ENCODE measurements around the gene GTF2A2. TPM values are rescaled to one million over a fixed set of nuclear protein-coding genes. Genes with fewer than 3 reads are reported as not detected.
A peak's percentile ranks its signal among the peaks of the same experiment; 100 is the strongest.

GTF2A2 gene
- total RNA-seq, 2 experiments from 2014 or later: 123 to 127 TPM

DNA sequence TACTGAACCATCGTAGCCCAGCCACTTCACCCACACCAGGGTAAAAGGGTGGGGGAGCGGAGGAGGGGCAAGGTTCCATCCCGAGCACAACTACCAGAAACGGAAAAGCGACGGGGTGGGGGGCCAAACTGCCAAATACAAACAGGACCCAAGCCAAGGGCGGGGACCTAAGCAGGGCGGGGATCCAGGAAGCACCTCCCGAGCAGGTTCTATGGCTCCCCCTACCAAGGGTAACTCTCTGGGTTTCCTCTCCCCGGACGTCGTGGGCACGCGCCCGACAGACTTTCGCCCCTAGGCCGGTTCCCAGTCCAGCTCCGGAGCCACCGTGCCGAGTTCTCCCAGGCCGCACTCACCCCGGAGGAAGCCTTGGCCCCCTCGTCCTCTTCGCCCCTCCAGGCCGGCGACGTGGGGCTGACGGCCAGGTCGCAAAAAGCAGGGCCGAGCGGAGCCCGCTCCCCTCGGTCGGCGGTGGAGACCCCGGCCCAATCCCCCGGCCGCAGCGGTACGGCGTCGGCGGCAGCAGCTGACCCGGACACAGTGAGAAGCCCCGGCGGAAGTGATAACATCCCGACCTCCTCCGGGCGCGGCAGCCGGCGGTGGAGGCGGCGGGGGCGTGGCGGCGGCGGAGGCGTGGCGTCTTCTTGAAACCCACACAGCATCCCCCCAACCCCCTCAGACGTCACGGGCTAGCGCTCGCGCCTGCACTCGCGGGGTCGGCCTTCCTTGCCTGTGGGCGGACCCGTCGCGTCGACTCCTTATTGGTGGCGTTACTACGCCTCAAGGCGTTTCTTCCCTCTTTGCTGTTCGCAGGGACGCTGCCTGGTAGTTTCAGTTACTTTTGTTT is 31.7 kb upstream of the GTF2A2 start, which contains the start of gene BNIP2:
TSS of gene BNIP2 (minus strand) at position 539 of the 844 bp plus-strand sequence. CDS start 6,863 bp downstream, outside the sequence.
- Mint-ChIP-seq H3K4me1 (ENCODE audit: low read depth) (peaks cover 41% of the 10 kb centered on the region), H3K9me3 (ENCODE audit: insufficient read depth) (no peaks in the 10 kb centered on the region)
- CTCF ChIA-PET: interaction anchor here (0.8 to 2.9 kb wide), 6 partner anchors 32 to 638 kb away, joined by 3 to 14 read pairs (median 4); partner anchors contain the start of gene GTF2A2

DNA sequence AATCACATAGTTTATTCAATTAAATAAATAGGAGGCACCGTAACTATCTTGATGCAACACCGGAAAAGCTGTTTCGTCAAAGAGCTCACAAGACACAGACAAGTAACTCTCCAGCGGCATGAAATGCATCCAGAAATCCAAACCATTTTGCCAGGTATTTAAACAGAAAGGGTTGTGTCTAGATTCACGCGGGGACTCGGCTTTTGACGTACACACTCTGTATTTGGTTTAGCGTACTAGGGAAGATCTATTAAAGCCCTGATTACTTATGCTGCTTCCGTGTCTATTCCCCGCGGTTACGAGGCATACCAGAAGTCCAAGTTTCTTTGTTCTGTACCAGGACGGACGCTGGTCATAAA is 31.1 kb upstream of the GTF2A2 start:
- POLR2A ChIA-PET: interaction anchor here (1.0 to 4.0 kb wide), 9 partner anchors 9 to 903 kb away, joined by 3 to 33 read pairs (median 5); partner anchors contain the start of genes ANXA2 and GTF2A2
- DNase-seq (peak; percentile 51), ATAC-seq (peak; percentile 5)
- H3K9me3 Mint-ChIP-seq (ENCODE audit: insufficient read depth): no peaks in the 10 kb centered on the region
- no peaks in the 10 kb centered on the region for H3K27me3 Mint-ChIP-seq (ENCODE audit: low read depth)
- H3K27ac Mint-ChIP-seq: peak overlapping the region; percentile 96
- CTCF ChIA-PET: interaction anchor here (0.6 to 2.7 kb wide), 3 partner anchors 24 to 230 kb away, joined by 3 to 9 read pairs (median 4); partner anchors contain the start of gene GTF2A2
- peaks cover 43% of the 10 kb centered on the region for H3K4me1 Mint-ChIP-seq (ENCODE audit: low read depth)
- H3K4me3 Mint-ChIP-seq: peak overlapping the region; percentile 88
- H3K36me3 Mint-ChIP-seq (ENCODE audit: low read depth): peaks cover 26% of the 10 kb centered on the region

More for the DNA sequence above, 31.7 kb upstream of the GTF2A2 start, which contains the start of gene BNIP2:
- peak within 1 kb of the TSS; percentile 88 for H3K4me3 Mint-ChIP-seq
- peak; percentile 100 for DNase-seq
- peak; percentile 94 for ATAC-seq
- no peaks in the 10 kb centered on the region for H3K27me3 Mint-ChIP-seq (ENCODE audit: low read depth)
- H3K36me3 Mint-ChIP-seq (ENCODE audit: low read depth): peaks cover 23% of the 10 kb centered on the region
- POLR2A ChIA-PET: interaction anchor here (1.0 to 4.0 kb wide), 10 partner anchors 9 to 902 kb away, joined by 3 to 33 read pairs (median 5); partner anchors contain the start of genes ANXA2 and GTF2A2
- peak within 1 kb of the TSS; percentile 96 for H3K27ac Mint-ChIP-seq

DNA sequence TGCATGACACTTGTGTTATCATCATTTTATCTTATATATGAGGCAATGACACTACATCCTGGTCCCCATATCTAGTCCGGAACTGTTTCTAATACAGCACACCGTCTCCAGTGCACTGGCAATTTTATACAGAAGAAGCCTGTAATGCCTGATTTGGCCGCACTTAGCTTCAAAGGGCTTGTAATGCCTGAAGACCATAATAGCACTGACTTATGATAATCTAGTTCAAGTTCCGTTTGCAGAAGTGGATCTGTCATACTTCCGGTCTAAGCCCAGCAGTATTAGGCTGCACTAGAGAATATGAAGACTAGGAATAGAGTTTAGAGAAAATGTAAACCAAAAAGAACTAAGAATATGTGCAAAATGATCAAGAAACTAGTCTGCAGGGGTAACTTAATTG is 30.5 kb upstream of the GTF2A2 start:
- ATAC-seq (peak; percentile 4), DNase-seq (peak; percentile 54)
- H3K4me1 Mint-ChIP-seq (ENCODE audit: low read depth): peaks cover 47% of the 10 kb centered on the region
- H3K36me3 Mint-ChIP-seq (ENCODE audit: low read depth): peaks cover 30% of the 10 kb centered on the region
- peak overlapping the region; percentile 88 for H3K4me3 Mint-ChIP-seq
- POLR2A ChIA-PET: interaction anchor here (1.1 to 4.0 kb wide), 8 partner anchors 8 to 903 kb away, joined by 3 to 33 read pairs (median 4); partner anchors contain the start of genes ANXA2 and GTF2A2
- peak overlapping the region; percentile 96 for H3K27ac Mint-ChIP-seq
- H3K27me3 Mint-ChIP-seq (ENCODE audit: low read depth): no peaks in the 10 kb centered on the region
- CTCF ChIA-PET: interaction anchor here (0.6 to 2.7 kb wide), 3 partner anchors 24 to 230 kb away, joined by 3 to 9 read pairs (median 4); partner anchors contain the start of gene GTF2A2
- no peaks in the 10 kb centered on the region for H3K9me3 Mint-ChIP-seq (ENCODE audit: insufficient read depth)

DNA sequence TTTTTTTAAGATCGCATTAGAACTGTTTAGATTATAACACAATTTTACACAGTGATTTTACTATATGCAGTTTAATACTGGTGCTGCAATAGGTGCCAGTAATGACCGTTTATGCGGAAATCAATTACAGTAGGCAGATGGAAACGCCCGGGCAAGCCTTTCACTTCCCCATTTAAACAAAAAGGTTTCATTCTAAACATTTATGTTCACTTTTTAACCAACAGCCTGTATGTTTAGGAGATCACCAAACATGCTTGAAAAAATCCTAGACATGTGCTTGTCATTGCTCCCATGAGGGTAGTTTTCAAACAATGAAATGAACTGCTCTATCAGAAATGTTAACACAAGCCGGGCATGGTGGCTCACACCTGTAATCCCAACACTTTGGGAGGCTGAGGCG is 29.1 kb upstream of the GTF2A2 start:
- DNase-seq (no peak), ATAC-seq (no peak)
- Mint-ChIP-seq H3K27me3 (ENCODE audit: low read depth) (no peaks in the 10 kb centered on the region), H3K4me1 (ENCODE audit: low read depth) (peaks cover 47% of the 10 kb centered on the region), H3K27ac (peak overlapping the region; percentile 47), H3K36me3 (ENCODE audit: low read depth) (peaks cover 37% of the 10 kb centered on the region), H3K9me3 (ENCODE audit: insufficient read depth) (no peaks in the 10 kb centered on the region), H3K4me3 (peak overlapping the region; percentile 29)
- ChIA-PET POLR2A (interaction anchor here (1.0 kb wide), 1 partner anchor 793 kb away, joined by 3 read pairs; no protein-coding TSS in a partner anchor), CTCF (interaction anchor here (0.9 kb wide), 1 partner anchor 29 kb away, joined by 4 read pairs; the partner anchor contains the start of gene GTF2A2)

DNA sequence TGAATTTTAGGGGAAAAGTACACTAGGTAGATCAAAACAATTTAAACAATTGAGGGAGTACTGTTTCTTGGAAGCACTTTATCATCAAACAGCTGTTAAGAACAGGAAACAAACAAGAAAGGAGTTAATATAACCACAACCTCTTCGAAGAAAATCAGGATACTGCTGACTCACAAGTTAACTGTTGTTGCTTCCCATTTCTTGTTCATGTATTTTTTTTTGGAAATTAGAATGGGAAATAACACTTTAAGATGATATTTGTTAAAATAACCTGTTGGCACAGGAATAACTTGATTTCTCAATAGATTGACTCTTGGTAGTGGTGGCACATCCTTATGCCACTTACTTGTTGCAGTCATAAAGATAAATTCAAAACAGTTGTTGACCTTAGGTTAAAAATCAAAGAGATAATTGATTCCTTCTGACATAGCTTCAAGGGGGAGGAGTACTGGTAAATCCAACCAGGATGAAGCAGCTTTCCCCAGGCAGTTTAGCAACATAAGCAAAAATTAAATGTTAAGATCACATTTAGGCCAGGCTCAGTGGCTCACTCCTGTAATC is 28.5 kb upstream of the GTF2A2 start:
- CTCF ChIA-PET: interaction anchor here (0.9 to 1.0 kb wide), 2 partner anchors 13 to 28 kb away, joined by 4 read pairs; partner anchors contain the start of gene GTF2A2
- POLR2A ChIA-PET: interaction anchor here (1.0 to 1.2 kb wide), 2 partner anchors 28 to 794 kb away, joined by 3 to 4 read pairs; partner anchors contain the start of gene GTF2A2
- H3K27ac Mint-ChIP-seq: peak overlapping the region; percentile 47
- no peak for ATAC-seq
- H3K9me3 Mint-ChIP-seq (ENCODE audit: insufficient read depth): no peaks in the 10 kb centered on the region
- H3K36me3 Mint-ChIP-seq (ENCODE audit: low read depth): peaks cover 40% of the 10 kb centered on the region
- DNase-seq: no peak
- H3K27me3 Mint-ChIP-seq (ENCODE audit: low read depth): no peaks in the 10 kb centered on the region
- peaks cover 42% of the 10 kb centered on the region for H3K4me1 Mint-ChIP-seq (ENCODE audit: low read depth)
- peak overlapping the region; percentile 29 for H3K4me3 Mint-ChIP-seq

DNA sequence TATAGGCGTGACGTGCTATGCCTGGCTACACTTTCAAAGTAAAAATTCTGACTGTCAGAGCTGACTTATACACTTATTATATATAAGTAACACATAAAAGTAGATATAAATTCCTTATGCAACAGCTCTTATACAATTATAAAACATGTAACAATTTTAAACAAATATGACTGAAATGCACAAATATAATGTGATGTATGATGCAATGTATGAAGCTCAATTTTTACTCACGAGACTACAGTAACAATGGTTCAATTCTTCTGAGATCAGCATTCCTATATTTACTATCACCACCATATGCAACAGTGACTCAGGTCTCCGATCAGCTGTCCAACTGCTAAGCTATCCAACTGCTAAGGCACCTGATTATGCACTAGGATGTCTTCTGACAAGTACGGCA is 23.6 kb upstream of the GTF2A2 start:
- H3K27me3 Mint-ChIP-seq (ENCODE audit: low read depth): no peaks in the 10 kb centered on the region
- H3K9me3 Mint-ChIP-seq (ENCODE audit: insufficient read depth): no peaks in the 10 kb centered on the region
- CTCF ChIA-PET: interaction anchor here (1.2 to 1.5 kb wide), 2 partner anchors 12 to 148 kb away, joined by 3 to 4 read pairs; no protein-coding TSS in a partner anchor
- no peak overlapping the region for H3K4me3 Mint-ChIP-seq
- H3K27ac Mint-ChIP-seq: no peak overlapping the region
- peaks cover 57% of the 10 kb centered on the region for H3K36me3 Mint-ChIP-seq (ENCODE audit: low read depth)
- POLR2A ChIA-PET: interaction anchor here (1.1 kb wide), 1 partner anchor 15 kb away, joined by 3 read pairs; no protein-coding TSS in a partner anchor
- ATAC-seq (no peak), DNase-seq (no peak)
- peaks cover 21% of the 10 kb centered on the region for H3K4me1 Mint-ChIP-seq (ENCODE audit: low read depth)

DNA sequence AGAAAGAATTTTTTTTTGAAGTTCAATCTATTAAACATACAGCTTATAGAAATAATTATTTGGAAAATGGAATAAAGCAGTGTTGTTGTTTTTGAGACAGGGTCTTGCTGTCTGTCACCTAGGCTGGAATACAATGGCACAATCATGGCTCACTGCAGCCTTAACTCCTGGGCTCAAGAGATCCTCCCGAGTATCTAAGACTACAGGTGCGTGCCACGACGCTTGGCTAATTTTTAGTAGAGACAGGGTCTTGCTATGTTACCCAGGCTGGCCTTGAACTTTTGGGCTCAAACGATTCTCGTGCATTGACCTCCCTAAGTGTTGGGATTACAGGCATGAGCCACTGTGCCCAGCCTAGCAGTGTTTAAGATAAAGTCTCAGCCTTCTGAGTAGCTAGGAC is 23.0 kb upstream of the GTF2A2 start:
- ChIA-PET CTCF (interaction anchor here (1.2 to 1.5 kb wide), 2 partner anchors 13 to 148 kb away, joined by 3 to 4 read pairs; no protein-coding TSS in a partner anchor), POLR2A (interaction anchor here (1.1 kb wide), 1 partner anchor 14 kb away, joined by 3 read pairs; no protein-coding TSS in a partner anchor)
- DNase-seq (no peak), ATAC-seq (no peak)
- Mint-ChIP-seq H3K4me1 (ENCODE audit: low read depth) (peaks cover 16% of the 10 kb centered on the region), H3K36me3 (ENCODE audit: low read depth) (peaks cover 56% of the 10 kb centered on the region), H3K4me3 (no peak overlapping the region), H3K9me3 (ENCODE audit: insufficient read depth) (no peaks in the 10 kb centered on the region), H3K27ac (no peak overlapping the region), H3K27me3 (ENCODE audit: low read depth) (no peaks in the 10 kb centered on the region)

DNA sequence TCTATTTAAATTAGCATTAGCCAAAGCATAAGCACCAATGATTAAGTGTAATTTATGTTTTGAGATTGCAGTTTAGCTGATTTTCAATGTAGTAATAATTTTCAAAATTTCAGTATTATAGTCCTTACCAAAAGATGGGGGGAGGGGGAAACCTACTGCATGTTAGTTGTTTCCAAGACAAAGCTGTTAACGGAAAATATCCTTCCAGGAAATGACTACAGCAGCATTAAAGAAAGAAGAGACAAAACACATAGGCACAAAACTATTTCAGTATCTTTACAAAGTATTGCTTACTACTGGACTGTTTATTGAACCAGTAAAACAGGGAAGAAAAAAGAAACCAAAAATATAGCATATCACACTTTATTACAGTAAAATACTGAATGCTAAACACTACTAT is 21.3 kb upstream of the GTF2A2 start:
- no peak for ATAC-seq
- H3K4me3 Mint-ChIP-seq: no peak overlapping the region

DNA sequence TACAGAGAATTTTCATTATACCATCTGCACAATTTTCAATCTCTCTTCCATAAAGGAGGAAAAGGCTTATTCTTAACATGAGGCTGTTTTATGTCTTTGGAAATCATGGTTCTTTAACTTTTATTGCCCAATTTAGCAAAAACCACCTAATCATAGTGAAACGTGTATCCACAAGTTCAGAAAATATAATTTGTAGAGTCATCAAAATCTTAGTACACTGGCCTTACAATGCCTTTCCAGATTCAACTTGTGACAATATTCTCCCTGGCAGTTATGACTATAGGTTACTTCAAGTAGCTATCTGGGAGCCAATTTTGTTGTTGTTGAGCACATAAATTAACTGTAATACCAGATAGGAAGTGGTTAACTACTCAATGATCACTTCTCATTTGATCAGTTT is 20.9 kb upstream of the GTF2A2 start:
- DNase-seq (no peak), ATAC-seq (no peak)
- ChIA-PET POLR2A (no interaction called here), CTCF (no interaction called here)
- Mint-ChIP-seq H3K27me3 (ENCODE audit: low read depth) (no peaks in the 10 kb centered on the region), H3K4me1 (ENCODE audit: low read depth) (peaks cover 4% of the 10 kb centered on the region), H3K4me3 (no peak overlapping the region), H3K9me3 (ENCODE audit: insufficient read depth) (no peaks in the 10 kb centered on the region), H3K36me3 (ENCODE audit: low read depth) (peaks cover 59% of the 10 kb centered on the region), H3K27ac (no peak overlapping the region)

More for the DNA sequence above, 21.3 kb upstream of the GTF2A2 start:
- ChIA-PET CTCF (no interaction called here), POLR2A (no interaction called here)
- H3K27ac Mint-ChIP-seq: no peak overlapping the region
- DNase-seq: no peak
- H3K27me3 Mint-ChIP-seq (ENCODE audit: low read depth): no peaks in the 10 kb centered on the region
- H3K9me3 Mint-ChIP-seq (ENCODE audit: insufficient read depth): no peaks in the 10 kb centered on the region
- peaks cover 5% of the 10 kb centered on the region for H3K4me1 Mint-ChIP-seq (ENCODE audit: low read depth)
- H3K36me3 Mint-ChIP-seq (ENCODE audit: low read depth): peaks cover 56% of the 10 kb centered on the region

DNA sequence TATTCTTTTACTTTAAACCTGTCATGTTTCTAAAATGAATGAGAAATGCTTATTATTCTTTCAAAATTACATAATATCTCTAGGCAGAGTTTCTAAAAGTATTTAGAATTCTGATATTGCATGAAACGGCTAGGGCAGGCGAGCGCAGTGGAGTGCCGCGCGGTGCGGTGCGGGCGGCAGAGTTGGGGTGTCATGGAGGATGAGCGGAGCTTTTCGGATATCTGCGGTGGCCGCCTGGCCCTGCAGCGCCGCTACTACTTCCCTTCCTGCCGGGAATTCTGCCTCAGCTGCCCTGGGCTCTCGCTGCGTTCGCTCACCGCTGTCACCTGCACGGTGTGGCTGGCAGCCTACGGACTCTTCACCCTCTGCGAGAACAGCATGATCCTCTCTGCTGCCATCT is 19.2 kb upstream of the GTF2A2 start:
- CTCF ChIA-PET: no interaction called here
- no peak for DNase-seq
- H3K27ac Mint-ChIP-seq: no peak overlapping the region
- peaks cover 63% of the 10 kb centered on the region for H3K36me3 Mint-ChIP-seq (ENCODE audit: low read depth)
- H3K9me3 Mint-ChIP-seq (ENCODE audit: insufficient read depth): no peaks in the 10 kb centered on the region
- POLR2A ChIA-PET: no interaction called here
- no peak for ATAC-seq
- no peaks in the 10 kb centered on the region for H3K27me3 Mint-ChIP-seq (ENCODE audit: low read depth)
- peaks cover 9% of the 10 kb centered on the region for H3K4me1 Mint-ChIP-seq (ENCODE audit: low read depth)
- H3K4me3 Mint-ChIP-seq: no peak overlapping the region

DNA sequence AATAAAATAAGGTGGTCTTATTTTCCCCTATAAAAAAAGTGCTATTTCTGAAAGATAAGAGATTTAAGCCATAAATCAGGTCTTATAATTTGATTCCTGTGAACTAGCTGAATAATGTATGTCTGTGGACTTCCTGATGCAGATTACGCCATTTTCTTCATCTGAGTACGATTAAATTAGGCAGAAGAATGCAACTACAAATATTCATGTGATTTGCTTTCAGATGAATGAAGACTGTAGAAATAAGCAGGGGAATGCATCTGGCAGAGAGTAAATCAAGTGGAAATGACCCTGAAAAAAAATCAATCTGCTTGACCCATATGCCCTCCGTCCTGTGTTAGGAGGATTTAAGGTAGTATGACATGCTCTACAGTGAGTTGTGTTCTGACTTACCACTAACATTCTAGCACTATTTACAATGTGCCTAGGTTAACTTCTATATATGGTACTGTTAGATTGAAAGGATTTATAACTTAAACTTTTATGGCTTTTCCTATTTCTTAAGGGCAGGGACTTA is 17.1 kb upstream of the GTF2A2 start:
- peaks cover 65% of the 10 kb centered on the region for H3K36me3 Mint-ChIP-seq (ENCODE audit: low read depth)
- POLR2A ChIA-PET: no interaction called here
- DNase-seq (no peak), ATAC-seq (no peak)
- no peaks in the 10 kb centered on the region for H3K27me3 Mint-ChIP-seq (ENCODE audit: low read depth)
- peaks cover 9% of the 10 kb centered on the region for H3K4me1 Mint-ChIP-seq (ENCODE audit: low read depth)
- CTCF ChIA-PET: no interaction called here
- H3K27ac Mint-ChIP-seq: no peak overlapping the region
- no peak overlapping the region for H3K4me3 Mint-ChIP-seq
- H3K9me3 Mint-ChIP-seq (ENCODE audit: insufficient read depth): no peaks in the 10 kb centered on the region
